GM18502 (cell line): ENCODE results near the gene CLPX.
"Not testable (repeated sequence)": the region's sequence is repeated elsewhere in the genome, so short reads cannot be mapped to it uniquely, and the experiment has no call there.

Source experiments
- ATAC-seq: cut with Tn5 transposase; IDR thresholded peaks from one replicate; pipeline ENCODE4 v1.9.1; 2021; ENCODE audit warnings: mild to moderate bottlenecking; ENCODE audit not compliant: unreplicated experiment, poor library complexity

CLPX gene

DNA sequence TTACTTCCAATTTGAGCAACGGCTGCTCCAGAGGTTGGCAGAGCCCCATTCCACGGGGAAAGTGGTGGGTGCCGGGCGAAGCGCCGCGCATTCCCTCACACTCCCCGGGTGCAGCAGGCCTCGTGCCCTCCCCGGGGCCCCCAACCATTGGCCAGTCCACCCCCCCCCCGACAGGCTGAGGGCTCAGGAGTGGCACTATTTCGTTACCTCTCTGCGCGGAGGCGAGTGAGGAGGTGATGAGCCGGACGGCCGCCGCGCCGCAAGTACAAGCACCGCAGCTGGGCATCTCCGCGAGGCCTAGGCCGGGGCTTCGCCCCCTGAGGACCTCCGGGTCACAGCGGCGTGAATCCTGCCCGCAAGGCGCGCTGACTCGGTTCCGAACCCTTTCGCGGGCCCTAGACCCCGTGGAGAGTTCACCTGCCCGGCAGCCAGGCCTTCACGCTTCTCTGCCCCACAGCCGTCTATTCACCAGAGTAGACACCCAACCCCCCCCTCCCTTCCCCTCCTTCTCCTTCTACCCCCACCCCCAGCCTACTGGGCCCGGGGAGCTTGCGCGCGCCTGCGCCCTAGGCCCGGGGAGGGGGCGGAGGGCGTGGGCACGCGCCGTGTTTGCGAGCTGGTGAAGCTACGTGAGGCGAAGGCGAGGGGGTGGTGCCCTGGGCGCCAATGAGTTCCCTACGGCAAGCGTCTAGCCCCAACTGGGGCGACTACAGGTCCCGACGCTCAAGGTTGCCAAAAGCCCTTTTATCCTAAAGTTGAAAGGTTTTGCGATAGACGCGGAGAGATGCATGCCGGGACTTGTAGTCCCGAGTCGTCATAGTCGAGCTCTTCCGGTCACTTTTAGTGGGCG, at the start of gene CLPX:
TSS of gene CLPX (minus strand) at position 475 of the 850 bp plus-strand sequence. CDS start at position 286, 189 bp downstream.
- ATAC-seq = peak; percentile 79

DNA sequence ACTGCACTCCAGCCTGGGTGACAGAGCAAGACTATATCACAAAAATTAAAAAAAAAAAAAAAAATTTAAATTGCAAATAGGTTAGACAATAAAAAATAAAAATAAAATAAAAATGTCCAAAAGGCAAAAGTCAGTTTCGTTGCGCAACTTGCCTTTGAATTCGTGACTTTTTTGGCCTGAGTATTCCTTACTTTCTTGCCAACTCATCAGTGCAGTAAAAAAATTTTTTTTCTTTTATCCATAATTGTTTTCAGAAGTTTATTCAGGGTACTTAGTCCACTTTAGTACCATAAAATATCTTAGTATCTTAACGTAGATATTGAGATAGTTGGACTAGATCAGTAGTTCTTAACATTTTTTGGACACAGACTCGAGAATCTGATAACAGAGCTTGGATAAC, 48.6 kb upstream of the CLPX start:
- ATAC-seq = no peak

DNA sequence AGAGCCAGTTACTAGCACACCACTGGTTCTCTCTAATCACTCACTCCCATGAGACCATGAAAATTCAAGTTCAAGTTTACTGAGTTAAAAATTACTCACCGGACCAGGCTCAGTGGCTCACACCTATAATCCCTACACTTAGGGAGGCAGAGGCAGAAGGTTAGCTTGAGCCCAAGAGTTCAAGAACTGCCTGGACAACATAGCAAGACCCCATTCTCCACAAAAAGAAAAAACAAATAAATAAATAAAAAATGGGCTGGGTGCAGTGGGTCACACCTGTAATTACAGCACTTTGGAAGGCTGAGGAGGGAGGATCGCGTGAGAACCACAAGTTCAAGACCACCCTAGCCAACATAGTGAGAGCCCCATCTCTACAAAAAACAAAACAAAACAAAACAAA, 47.4 kb upstream of the CLPX start:
- no peak for ATAC-seq

DNA sequence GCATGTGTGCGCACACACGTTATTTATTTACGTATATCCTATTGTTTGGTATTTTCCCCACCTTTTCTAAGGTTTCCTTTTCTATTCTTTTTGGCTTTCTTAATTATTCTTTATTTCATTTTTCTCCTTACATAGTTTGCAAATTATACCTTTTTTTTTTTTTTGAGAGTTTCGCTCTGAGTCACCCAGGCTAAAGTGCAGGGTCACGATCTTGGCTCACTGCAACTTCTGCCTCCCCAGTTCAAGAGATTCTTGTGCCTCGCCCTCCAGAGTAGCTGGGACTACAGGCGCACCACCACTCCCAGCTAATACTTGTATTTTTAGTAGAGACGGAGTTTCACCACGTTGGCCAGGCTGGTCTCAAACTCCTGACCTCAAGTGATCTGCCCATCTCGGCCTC, 46.2 kb upstream of the CLPX start:
- no peak for ATAC-seq

DNA sequence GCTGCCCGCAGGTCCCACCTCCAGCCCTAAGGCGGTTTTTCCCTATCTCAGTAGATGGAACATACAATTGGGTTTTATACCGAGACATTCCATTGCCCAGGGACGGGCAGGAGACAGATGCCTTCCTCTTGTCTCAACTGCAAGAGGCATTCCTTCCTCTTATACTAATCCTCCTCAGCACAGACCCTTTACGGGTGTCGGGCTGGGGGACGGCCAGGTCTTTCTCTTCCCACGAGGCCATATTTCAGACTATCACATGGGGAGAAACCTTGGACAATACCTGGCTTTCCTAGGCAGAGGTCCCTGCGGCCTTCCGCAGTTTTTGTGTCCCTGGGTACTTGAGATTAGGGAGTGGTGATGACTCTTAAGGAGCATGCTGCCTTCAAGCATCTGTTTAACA, 41.8 kb upstream of the CLPX start:
- ATAC-seq = not testable (repeated sequence)

DNA sequence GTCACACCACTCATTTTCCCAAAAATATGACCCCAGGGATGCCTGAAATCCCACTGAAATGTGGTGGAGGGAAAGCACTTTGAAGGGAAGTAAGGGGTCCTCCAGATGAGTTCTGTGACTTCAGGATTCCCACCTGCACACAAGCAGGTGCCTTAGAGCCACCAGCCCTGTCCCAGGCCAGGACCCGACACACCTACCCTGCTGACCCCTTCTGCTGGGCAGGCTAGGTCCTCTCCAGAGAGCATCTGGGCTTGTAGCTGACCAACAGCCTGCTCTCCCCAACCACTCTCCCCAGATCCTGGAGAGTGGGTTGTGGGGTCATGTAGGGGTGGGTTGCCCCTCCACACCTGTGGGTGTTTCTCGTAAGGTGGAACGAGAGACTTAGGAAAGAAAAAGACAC, 41.1 kb upstream of the CLPX start:
- ATAC-seq = no peak

DNA sequence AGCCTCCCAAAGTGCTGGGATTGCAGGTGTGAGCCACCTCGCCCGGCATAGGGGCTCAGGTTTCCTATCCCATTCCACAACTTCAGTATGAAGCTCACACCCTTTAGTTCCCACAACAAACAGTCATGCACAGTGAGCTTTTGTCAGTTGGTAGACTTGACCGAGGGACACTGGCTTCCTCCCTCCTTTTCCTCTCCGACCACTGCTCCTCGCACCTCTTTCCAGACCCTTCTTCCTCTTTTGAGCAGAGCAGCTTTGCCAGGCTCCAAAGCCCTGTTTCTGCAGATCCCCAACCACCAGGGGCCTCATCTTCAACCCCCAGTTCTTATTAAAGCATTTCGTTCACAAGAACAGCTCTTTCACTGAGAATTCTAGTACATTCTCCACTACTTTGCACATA, 38.9 kb upstream of the CLPX start:
- ATAC-seq = no peak

DNA sequence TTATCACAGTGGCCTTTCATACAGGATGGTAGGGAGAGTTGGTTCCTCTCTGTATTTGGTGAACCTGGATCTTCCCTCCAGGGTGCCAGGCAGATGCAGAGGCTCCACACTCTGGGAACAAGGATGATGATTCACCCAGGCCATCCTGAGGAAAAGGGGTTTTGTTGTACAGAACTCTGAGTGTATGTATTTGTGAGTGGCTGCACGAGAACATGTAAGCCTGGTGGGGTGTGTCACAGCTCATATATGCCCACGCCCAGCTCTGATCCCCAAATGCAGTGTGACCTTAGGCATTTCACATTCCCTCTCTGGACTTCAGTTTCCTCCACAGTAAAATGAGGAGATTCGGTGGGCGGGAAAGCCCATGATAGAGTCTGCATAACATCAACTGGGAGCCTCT, 37.7 kb upstream of the CLPX start:
- ATAC-seq = no peak

DNA sequence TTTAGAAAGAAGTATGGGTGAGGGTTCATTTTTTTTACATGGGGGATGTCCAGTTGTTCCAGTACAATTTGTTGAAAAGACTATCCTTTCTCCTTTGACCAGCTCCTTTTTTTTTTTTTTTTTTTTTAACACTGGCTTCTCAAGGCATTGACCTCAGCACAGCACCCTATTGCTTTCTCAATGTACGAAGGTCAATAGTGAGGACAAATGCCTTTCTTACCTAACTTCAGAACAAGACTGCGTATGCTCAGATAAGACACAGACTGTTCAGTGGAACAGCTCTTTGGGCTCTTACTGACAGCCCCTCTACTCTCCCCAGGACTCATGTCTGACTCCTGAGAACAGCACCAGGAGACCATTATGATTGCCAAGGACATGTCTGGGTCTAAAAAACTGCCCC, 36.6 kb upstream of the CLPX start:
- ATAC-seq = no peak

DNA sequence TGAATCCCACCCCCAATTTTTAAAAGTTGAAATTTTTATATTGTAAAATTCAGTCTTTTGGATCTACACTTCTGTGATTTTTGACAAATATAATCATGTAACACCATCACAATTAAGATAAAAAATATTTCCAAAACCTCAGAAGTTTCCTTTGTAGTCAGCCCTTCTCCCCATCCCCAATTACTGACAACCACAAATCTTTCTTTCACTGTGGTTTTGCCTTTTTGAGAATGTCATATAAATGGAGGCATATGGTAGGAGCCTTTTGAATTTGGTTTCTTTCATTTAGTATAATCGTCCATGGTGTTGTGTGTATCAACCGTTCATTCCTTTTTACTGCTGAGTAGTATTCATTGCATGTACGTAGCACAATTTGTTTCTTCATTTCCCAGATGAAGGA, 34.0 kb upstream of the CLPX start:
- no peak for ATAC-seq

DNA sequence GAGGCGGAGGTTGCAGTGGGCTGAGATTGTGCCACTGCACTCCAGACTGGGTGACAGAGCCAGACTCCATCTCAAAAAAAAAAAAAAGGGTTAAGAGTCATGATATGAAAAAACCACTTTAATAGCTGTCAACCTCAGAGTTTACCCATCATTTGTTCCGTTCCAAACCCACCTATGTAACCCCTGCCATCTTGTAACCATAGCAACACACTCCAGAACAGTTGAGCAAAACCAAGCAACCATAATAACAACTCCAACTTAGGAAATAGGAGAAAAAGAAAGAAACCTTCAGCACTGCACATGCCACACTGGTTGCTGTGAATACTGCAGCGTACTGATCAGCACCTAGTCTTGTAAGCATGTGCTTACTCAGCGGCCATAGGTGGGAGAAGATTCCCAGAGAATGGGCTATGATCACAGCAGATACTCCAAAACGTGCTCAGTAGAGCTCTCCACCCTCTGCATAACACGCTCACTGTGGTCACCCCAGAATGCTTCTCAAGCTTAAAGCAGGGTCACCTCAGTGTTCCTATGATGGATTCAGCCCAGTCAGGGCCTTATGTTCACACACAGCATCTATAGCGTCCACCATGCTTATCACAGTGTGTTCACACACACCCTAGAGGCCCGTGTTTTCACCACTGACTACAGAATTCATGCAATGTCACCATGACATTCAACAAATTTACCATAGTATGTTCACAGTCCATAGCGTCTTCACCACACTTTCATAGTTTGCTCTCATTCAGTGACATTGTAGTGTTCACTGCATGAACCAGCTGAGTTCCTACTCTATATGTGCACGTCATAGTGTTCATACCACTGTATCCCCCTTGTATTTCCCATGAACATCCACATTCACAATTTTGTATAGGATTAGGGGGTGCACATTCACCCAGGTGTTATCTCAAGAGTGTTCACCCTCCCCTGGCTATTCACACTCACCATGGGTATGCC, 32.7 kb upstream of the CLPX start:
- no peak for ATAC-seq

DNA sequence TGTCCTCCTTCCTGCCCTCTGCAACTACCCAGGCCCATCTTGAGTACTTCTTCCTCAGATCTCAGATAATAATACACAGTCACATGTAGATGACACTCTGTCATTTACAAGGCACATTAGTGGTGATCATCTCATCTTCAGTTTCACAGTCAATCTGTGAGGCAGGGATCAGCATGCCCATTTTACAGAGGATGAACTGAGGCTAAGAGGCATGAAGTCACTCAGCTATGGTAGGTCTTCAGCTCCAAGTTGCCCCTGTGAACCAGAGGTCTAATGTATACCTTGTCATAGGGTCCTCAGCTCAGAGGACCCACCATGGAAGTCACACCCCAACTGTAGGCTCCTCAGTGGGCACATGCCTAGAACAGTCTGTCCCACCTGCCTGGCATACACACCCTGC, 30.4 kb upstream of the CLPX start:
- no peak for ATAC-seq

DNA sequence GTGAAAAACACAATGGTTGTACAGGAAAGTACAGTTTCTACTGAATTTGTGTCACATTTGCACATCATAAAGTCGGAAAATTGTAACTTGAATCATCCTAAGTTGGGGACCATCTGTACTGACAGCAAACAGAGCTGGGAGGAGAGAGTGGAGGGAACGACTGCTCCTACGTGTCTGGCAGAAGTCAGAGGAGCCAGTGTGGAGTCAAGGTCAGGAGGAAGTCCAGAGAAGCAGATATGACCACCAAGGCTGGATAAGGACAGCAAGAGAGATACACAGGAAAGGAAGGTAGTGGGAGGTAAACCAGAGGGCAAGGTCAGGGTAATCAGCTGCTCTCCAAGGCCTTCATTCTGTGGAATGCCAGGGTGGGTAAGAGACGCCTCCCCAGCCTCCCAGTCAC, 28.9 kb upstream of the CLPX start:
- ATAC-seq = no peak

DNA sequence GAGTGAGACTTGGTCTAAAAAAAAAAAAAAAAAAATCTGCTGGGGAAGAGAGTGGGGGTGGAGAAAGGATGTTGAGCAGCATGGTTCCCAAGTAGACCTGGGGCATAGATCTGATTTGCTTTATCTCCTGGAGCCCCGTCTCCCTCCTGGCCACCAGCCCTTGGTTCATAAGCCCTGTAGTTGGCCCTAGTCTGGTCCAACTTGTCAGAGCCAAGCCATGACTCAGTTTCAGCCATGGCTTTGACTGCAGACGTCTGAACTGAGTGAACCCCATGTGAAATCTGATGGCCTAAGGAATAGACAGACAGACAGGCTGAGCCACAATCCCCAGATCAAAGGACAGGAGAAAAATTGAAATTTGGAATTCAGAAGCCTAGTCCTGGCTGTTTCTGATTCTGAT, 28.1 kb upstream of the CLPX start:
- ATAC-seq = no peak

DNA sequence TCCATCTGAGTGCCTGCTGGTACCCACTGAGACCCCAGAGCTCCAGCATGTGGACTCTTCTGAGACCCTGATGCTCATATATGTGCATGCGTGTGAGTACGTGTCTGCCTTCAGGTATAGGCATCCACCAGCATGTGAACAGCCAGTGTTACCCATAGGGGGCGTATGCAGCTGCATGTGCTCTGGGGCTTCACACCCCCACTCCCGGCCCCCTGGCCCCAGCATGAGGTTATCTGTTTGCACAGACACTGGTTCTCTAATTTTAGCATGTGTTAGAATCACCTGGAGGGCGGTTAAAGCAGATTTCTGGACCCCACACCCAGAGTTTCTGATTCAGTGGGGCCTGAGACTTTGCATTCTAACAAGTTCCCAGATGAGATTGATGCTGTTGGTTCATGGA, 27.0 kb upstream of the CLPX start:
- no peak for ATAC-seq

DNA sequence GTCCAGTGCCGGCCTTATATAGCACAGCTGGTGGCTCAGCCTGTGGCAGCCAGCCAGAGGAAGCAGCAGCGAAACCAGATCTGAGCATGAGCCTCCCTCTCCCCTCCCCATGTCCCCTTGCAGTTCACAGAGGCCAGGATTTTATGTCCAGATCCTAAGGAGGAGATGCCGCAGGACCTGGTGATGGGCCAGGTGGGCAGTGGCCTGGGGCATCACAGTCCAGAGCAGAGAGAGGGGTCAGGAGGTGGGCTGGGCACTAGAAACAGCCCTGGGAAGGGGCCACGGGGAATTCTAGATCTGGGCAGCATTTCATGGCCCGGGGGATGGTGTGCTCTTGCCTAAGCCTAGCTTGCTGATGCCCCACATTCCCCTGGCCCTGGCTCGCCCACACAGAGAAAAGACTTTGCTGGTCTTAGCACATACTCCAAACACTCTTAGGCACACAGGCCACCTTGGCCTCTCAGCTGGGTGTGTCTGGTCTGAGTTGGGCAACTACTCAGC, 26.4 kb upstream of the CLPX start:
- no peak for ATAC-seq

DNA sequence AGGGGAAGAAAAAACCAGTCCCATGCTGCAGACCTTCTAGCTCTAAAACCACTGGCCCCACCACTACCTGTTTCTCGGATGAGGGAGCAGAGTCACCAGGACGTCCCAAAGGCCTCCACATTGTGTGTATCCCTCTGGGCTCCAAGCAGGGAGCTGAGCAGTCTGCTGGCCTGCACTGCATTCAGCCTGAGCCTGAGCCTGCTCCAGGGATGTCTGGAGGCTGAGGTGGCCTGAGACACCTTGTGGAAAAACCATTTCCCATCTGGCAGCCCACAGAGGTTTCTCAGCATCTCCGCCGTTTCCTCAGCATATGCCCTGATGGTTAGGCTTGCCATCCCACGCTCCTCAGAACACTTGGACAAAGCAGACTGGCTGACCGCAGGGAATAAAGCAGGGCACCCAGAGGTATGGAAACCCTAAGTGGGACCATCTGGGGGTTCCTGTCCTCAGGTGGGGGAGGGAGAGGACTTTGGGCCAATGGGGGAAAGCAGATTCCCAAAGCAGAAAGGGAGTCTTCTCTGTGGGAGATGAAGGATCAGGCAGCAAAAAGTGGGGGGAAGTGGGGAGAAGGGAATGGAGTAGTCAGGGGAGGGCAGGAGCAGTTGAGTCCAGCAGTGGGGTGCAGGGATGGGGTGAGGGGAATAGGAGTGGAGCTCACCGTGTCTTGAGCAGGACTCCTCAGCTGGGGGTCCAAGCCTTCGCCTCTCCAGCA, 25.8 kb upstream of the CLPX start, which contains the start of gene CILP:
TSS of gene CILP (minus strand) at position 704 of the 712 bp plus-strand sequence. CDS start 1,718 bp downstream, outside the sequence.
- ATAC-seq = no peak

DNA sequence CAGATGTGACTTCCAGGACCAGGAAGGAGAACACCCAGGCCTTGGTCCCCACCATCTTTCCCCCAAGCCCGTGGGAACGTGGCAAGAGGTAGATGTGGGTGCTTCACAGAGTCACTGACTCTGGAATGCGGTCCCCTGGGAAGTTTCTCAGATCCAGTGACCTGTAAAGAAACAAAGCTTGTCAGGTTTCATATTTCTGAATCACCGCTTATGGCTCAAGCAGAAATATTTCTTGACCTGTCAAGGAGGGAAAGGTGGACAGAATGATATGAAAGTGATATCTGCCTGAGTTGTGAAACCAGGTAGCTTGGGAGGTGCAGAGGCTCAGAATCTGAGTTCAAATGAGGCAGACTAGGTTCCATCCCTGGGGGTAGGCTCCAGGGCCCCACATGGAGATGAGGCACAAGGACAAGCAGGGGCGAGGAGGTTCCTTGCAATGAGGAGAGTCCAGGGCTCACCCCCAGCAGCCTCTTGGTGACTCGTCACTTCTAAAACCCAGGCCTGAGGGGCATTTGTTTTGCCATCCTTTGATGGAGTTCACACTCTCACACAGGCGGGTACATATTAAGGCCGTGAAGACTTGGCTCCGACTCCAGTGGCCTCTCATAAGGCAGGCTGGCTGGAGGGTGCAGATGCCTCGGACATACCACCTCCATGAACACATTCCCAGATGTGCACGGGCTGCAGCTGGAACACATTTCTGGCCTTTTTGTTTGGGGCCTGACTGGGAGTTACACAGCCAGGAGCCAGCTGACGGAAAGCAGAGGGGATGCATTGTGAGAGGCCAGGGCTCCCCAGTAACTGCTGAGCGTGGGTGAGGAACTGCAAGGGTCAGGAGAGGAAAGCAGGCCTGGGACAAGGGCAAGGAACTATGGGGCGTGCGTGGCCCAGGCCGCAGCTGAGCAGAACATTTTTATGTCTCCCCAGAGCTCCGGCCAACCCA, 24.8 kb upstream of the CLPX start:
- no peak for ATAC-seq

DNA sequence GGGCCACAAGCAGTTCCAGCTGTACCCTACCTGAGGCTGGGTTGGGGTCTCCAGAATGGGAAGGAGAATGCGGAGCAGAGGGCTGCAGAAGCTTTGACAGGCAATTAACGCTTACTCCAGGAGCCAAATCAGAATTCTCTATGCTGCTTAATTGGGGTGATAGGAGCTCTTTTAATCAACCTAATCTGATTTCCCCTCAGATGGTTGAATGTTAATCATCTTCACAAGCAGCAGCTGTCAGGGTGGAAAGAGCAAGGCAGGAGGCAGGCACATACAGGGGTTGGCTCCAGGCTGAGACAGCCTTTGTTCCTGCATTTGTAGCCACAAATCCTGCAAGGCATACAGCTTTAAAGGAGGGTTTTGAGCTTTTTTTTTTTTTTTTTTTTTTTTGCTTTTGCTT, 23.5 kb upstream of the CLPX start:
- ATAC-seq = no peak
